NCI-H1436 (cell line): ENCODE results near the gene KIZ.
"Not testable (repeated sequence)": the region's sequence is repeated elsewhere in the genome, so short reads cannot be mapped to it uniquely, and the experiment has no call there.

ENCODE experiments used
- DNase-seq: peaks from one replicate; lab custom pipeline; 2025; lab: John Stamatoyannopoulos, UW

KIZ gene

GRCh38 chr20:21139881-21140566 lies 14.1 kb downstream of the KIZ start:
- no peak for DNase-seq

- no peak for DNase-seq
These were observed 15.9 kb downstream of the KIZ start for GRCh38 chr20:21141825-21142224.

- no peak for DNase-seq
These were observed 17.5 kb downstream of the KIZ start for GRCh38 chr20:21143194-21143890.

- no peak for DNase-seq
These were observed 19.5 kb downstream of the KIZ start for GRCh38 chr20:21145424-21145823.

GRCh38 chr20:21146215-21146614 lies 20.3 kb downstream of the KIZ start:
- no peak for DNase-seq

- no peak for DNase-seq
These were observed 21.7 kb downstream of the KIZ start for GRCh38 chr20:21147593-21147992.

- no peak for DNase-seq
These were observed 23.5 kb downstream of the KIZ start for GRCh38 chr20:21149344-21149743.

- no peak for DNase-seq
These were observed 25.9 kb downstream of the KIZ start for GRCh38 chr20:21151791-21152190.

- DNase-seq: no peak
These were observed 28.8 kb downstream of the KIZ start for GRCh38 chr20:21154692-21155091.

GRCh38 chr20:21155268-21155667 lies 29.4 kb downstream of the KIZ start:
- no peak for DNase-seq

- no peak for DNase-seq
These were observed 30.4 kb downstream of the KIZ start for GRCh38 chr20:21156266-21156665.

- no peak for DNase-seq
These were observed 31.1 kb downstream of the KIZ start for GRCh38 chr20:21157006-21157405.

GRCh38 chr20:21159658-21160380 lies 33.9 kb downstream of the KIZ start:
- no peak for DNase-seq

- DNase-seq: no peak
These were observed 36.0 kb downstream of the KIZ start for GRCh38 chr20:21161926-21162325.

- DNase-seq: no peak
These were observed 36.7 kb downstream of the KIZ start for GRCh38 chr20:21162631-21163030.

- no peak for DNase-seq
These were observed 40.9 kb downstream of the KIZ start for GRCh38 chr20:21166801-21167200.

GRCh38 chr20:21167261-21167660 lies 41.4 kb downstream of the KIZ start:
- no peak for DNase-seq

GRCh38 chr20:21168061-21168460 lies 42.2 kb downstream of the KIZ start:
- DNase-seq: not testable (repeated sequence)

- no peak for DNase-seq
These were observed 46.7 kb downstream of the KIZ start for GRCh38 chr20:21172626-21173025.

GRCh38 chr20:21173485-21173884 lies 47.6 kb downstream of the KIZ start:
- no peak for DNase-seq

- DNase-seq: no peak
These were observed 48.8 kb downstream of the KIZ start for GRCh38 chr20:21174516-21175239.

- no peak for DNase-seq
These were observed 49.6 kb downstream of the KIZ start for GRCh38 chr20:21175433-21175832.
